ENCODE measurements around the gene NANS.

GRCh38 chr9:98069551-98069950 lies 13.0 kb downstream of the NANS start:
- no peak for TF ChIP-seq CTCF (IDR thresholded peaks at IDR 0.05)
- no peak for TF ChIP-seq POLR2A (IDR thresholded peaks at IDR 0.05)
- TF ChIP-seq EP300 (IDR thresholded peaks at IDR 0.05): no peak

Data from tibial nerve (tissue), 4 donors.